HG02973 (cell line): ENCODE results near the gene INS.
"Not testable (repeated sequence)": the region's sequence is repeated elsewhere in the genome, so short reads cannot be mapped to it uniquely, and the experiment has no call there.

Experiments used
- ATAC-seq: cut with Tn5 transposase; IDR thresholded peaks from one replicate; pipeline ENCODE4 v1.9.1; 2021; ENCODE audit warnings: moderate library complexity; ENCODE audit not compliant: unreplicated experiment

INS gene

GRCh38 chr11:2199466-2200341 lies 38.7 kb upstream of the INS start:
- no peak for ATAC-seq

GRCh38 chr11:2198621-2199365 lies 37.8 kb upstream of the INS start:
- ATAC-seq = no peak

- ATAC-seq = no peak
Observed at GRCh38 chr11:2197771-2198520, 36.9 kb upstream of the INS start.

GRCh38 chr11:2196970-2197770 lies 36.2 kb upstream of the INS start:
- no peak for ATAC-seq

- ATAC-seq = no peak
Observed at GRCh38 chr11:2195756-2196088, 34.7 kb upstream of the INS start.

- no peak for ATAC-seq
Observed at GRCh38 chr11:2194877-2195755, 34.1 kb upstream of the INS start.

- ATAC-seq = not testable (repeated sequence)
Observed at GRCh38 chr11:2193888-2194595, 33.0 kb upstream of the INS start.

GRCh38 chr11:2193099-2193887 lies 32.3 kb upstream of the INS start:
- no peak for ATAC-seq

GRCh38 chr11:2192435-2192834 lies 31.4 kb upstream of the INS start:
- ATAC-seq = no peak

- ATAC-seq = no peak
Observed at GRCh38 chr11:2191883-2192282, 30.9 kb upstream of the INS start.

- ATAC-seq = no peak
Observed at GRCh38 chr11:2190657-2191471, 29.9 kb upstream of the INS start.

- ATAC-seq = no peak
Observed at GRCh38 chr11:2189938-2190656, 29.1 kb upstream of the INS start.

GRCh38 chr11:2188745-2189144 lies 27.7 kb upstream of the INS start:
- no peak for ATAC-seq

- ATAC-seq = no peak
Observed at GRCh38 chr11:2187280-2187707, 26.3 kb upstream of the INS start.

- ATAC-seq = no peak
Observed at GRCh38 chr11:2186669-2187279, 25.8 kb upstream of the INS start.

- no peak for ATAC-seq
Observed at GRCh38 chr11:2185324-2186085, 24.5 kb upstream of the INS start.
